DMS79 treated with DMSO at 0.1 percent for 48 hours (cell line): ENCODE results near the gene MDFIC2.
"Not testable (repeated sequence)": the region's sequence is repeated elsewhere in the genome, so short reads cannot be mapped to it uniquely, and the experiment has no call there.

Experiments used
- DNase-seq: peaks from one replicate; lab custom pipeline; 2025; lab: John Stamatoyannopoulos, UW

Gene MDFIC2

GRCh38 chr3:70256566-70256965 is 55.9 kb downstream of the MDFIC2 start:
- no peak for DNase-seq

- no peak for DNase-seq
Observed at GRCh38 chr3:70250492-70250891, 61.9 kb downstream of the MDFIC2 start.

DNA sequence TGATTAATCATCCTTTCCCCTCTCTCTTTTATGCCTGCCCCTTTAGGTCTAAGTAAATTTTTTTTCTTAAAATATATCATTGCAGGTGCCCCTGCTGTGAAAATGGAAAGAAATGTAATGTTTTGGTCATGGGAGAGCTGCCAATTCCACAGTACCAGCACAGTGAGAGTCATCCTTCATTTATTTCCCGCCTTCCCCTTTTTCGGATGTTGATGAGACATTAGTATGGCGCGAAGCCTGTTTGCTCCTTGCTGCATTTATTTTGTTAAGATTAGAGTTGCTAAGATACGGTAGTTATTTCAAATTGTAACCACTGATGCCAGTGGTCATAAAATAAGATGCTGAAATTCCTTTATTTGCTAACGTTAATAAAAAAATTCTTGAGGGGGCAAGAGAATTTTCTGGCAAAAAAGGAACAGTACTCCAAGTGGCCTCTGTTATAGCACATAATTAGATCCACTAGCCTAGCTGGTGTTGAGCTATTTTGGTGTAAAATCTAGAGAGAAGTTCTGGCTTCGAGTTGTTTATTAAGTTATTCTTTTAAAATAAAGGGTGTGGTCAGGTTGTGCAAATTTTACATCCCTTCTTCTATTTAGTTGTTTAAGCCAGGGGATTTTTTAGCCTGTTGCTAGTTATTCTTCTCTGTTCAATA is 62.8 kb downstream of the MDFIC2 start:
- DNase-seq: no peak

GRCh38 chr3:70248856-70249255 is 63.6 kb downstream of the MDFIC2 start:
- DNase-seq: no peak

GRCh38 chr3:70247955-70248354 is 64.5 kb downstream of the MDFIC2 start:
- no peak for DNase-seq

DNA sequence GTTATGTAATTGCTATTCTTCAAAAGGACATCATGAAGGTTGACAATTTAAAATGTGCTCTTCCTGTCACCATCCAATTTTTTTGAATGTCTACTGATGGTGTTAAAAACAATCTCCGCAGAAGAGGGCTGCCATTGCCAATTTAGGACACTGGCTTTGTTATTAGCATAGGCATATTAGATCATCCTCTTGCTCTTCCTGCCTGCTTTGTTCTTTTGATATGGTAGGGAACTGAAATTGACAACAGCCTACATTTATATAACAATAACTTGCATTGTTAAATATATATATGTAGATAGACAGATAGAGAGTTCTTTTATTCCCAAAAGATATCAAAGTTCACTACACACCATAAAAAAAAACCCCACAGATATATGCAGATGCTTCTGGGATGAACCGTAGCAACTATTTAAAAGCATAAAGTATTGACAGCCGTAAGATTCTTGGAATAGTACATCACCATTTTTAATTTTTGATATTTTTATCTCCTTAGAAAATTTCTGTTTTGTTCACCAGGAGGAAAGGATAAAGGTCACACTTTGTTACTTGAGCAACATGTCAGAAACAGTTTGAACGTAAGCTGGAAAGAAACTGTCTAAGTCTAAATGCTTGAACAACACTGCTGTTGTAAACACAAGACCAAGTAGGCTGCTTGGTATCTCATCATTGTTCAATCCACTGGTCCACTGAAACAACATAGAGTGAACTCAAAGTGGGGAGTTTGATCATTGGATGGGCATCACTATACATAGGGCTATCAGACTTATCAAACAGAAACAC is 66.5 kb downstream of the MDFIC2 start:
- DNase-seq: no peak

DNA sequence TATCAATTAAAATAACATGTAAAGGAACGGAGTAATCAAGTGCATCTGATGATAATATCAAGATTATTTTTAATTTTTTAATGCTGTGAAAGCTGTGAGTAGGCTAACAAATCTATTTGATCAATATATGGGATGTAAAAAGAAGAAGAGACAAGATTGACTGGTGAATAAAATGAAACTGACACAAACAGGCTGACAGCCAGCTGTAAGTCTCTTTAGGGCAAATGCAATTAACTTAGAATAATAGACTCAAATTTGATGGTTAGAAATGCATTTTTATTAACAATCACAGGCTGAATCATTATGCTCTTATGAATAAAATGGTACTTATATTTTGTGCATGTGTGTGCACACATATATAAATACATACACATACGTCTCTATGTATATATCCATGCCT is 68.0 kb downstream of the MDFIC2 start:
- no peak for DNase-seq

DNA sequence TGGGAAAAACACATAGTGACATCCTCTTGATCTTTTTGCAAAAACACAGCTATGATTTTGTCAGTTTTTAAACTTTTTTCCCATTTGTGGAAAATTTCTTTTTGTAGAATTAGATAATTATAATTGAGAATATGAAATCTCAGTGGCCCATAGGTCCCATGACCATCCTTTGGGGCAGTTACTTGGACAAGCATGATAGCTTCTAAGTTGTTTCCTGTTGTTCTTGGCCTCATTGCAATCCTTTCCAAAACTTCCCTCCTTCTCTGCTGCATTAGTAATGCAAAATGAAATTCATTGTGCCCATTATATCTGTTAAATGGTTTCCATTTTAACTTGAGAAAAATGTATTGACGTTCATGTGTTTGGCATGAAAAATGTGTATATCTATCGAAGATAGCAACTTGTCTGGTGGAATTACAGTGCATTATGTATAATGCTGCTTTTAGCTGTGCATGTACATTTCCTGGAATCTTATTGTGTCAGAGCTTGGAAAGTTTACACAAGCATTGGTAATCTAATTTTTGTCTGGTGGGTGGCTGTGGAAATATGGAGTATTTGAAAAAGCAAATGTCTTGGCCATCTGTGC is 70.0 kb downstream of the MDFIC2 start:
- DNase-seq: no peak

- DNase-seq: no peak
Observed at GRCh38 chr3:70233812-70234211, 78.6 kb downstream of the MDFIC2 start.

GRCh38 chr3:70233112-70233511 is 79.3 kb downstream of the MDFIC2 start:
- no peak for DNase-seq

DNA sequence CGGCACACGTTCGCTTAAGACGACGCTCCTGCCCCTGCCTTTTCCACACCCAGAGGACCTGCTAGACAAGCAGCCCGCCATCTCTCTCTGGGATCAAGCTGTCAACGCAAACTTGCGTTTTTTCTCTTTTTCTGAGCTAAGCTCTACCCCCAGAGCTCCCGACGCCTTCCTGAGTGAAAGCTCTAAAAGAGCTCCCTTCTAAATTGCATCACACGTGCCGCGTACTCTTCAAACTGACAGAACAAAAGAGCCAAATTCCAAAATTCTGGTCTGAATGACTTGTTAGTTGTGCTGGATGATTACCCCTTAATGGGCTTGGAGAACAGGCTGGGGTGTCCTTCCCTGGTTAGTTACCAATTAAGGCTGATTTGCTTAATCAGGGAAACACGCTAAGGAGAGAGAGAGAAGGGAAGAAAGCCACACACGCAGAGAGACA is 81.2 kb downstream of the MDFIC2 start:
- DNase-seq: no peak

- no peak for DNase-seq
Observed at GRCh38 chr3:70227437-70227836, 85.0 kb downstream of the MDFIC2 start.

DNA sequence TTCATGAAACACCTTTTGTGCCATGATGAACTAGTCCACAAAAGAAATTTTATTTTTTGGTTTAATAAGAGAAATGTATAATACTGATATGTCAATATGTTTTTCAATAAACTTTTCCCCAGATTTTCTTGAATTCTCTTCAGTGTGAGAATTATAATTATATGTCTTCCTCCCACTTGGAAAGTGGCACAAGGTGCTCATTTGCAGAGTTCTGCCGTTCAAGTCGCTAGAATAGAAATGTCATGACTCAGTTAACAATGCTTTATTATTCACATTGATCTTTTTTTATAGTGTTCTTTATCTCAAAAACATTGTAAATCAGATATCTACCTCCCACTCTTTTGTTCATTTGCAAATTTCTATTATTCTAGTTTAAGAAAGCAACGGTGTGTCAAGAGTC is 87.3 kb downstream of the MDFIC2 start:
- DNase-seq: no peak

DNA sequence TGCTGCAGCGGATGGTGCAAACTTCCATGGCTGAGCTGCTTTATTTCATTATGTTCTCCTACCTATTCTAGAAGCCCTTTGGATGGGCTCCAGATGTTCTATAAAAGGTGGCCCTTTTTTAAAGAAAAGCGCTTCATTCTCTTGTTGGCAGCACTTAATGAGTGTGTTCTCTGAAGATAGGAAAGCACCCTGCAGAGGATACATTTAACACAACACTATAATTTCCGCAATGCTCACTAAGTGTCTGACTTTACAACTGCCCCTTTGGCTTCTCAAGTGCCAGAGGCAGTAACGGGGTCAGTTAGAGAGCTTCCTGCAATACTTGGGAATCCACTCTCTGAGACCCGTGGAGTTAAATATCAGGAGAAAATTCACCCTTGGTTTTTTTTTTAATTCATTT is 88.1 kb downstream of the MDFIC2 start:
- DNase-seq: no peak

- no peak for DNase-seq
Observed at GRCh38 chr3:70218471-70218870, 94.0 kb downstream of the MDFIC2 start.

GRCh38 chr3:70211274-70211673 is 101.2 kb downstream of the MDFIC2 start:
- DNase-seq: not testable (repeated sequence)

DNA sequence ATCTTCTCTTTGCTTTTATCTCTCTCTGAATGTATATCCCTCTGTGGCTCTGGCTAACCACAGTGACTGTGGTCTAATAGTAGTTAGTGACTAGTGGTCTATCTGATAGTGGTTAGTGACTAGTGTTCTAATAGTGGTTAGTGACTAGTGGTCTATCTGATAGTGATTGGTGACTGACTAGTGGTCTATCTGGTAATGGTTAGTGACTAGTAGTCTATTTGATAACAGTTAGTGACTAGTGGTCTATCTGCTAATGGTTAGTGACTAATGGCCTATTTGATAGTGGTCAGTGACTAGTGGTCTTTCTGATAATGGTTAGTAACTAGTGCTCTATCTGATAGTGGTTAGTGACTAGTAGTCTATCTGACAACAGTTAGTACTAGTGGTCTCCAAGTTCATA is 110.5 kb downstream of the MDFIC2 start:
- no peak for DNase-seq

- no peak for DNase-seq
Observed at GRCh38 chr3:70189884-70190473, 122.5 kb downstream of the MDFIC2 start.

- DNase-seq: no peak
Observed at GRCh38 chr3:70186221-70186620, 126.2 kb downstream of the MDFIC2 start.

DNA sequence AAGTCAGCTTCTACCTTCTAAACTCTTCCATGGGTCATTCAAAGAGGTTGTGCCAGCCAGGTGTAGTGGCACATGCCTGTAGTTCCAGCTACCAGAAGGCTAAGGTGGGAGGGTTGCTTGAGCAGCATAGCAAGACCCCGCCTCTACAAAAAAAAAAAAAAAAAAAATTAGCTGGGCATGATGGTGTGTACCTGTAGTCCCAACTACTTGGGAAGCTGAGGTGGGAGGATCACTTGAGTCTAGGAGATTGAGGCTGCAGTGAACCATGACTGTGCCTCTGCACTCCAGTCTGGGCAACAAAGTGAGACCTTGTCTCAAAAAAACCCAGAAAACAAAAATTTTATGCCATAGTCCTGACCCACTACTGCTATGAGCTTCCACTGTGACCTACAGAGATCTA is 126.8 kb downstream of the MDFIC2 start:
- DNase-seq: no peak

- DNase-seq: no peak
Observed at GRCh38 chr3:70183781-70184504, 128.5 kb downstream of the MDFIC2 start.

- no peak for DNase-seq
Observed at GRCh38 chr3:70182166-70182565, 130.3 kb downstream of the MDFIC2 start.
